ENCODE data around the gene MIF4GD. TPM values are rescaled to one million over a fixed set of nuclear protein-coding genes. Genes with fewer than 3 reads are reported as not detected.
A peak's percentile ranks its signal among the peaks of the same experiment; 100 is the strongest.

Gene MIF4GD
- total and polyA plus RNA-seq, 9 of the 15 experiments (the other 6 are each of a cell fraction or from before 2014, with no cell fraction given) = 11.8 to 63.8 (median 28.1) TPM

GRCh38 chr17:75260641-75261335 is 10.2 kb downstream of the MIF4GD start (continued):
- TF ChIP-seq KLF6 (CRISPR knock-in tag; IDR thresholded peaks at IDR 0.05; ENCODE audit: borderline replicate concordance) (no peak), PRDM10 (IDR thresholded peaks at IDR 0.05; ENCODE audit: partially characterized antibody) (no peak), SMARCA5 (IDR thresholded peaks at IDR 0.05) (no peak), SETDB1 (IDR thresholded peaks at IDR 0.05; ENCODE audit: low read length) (no peak), NCOR1 (IDR thresholded peaks at IDR 0.05) (no peak), ZNF124 (CRISPR knock-in tag; IDR thresholded peaks at IDR 0.05) (no peak), ZC3H4 (CRISPR knock-in tag; IDR thresholded peaks at IDR 0.05; ENCODE audit: borderline replicate concordance) (0 out of 2 replicates have a peak, but pooled peaks have one; percentile 3), IFI16 (CRISPR knock-in tag; IDR thresholded peaks at IDR 0.05) (no peak), ARHGAP35 (IDR thresholded peaks at IDR 0.05; ENCODE audit: partially characterized antibody) (no peak)

Data from K562 (cell line).